Caco-2 (cell line): ENCODE results near the gene PROB1. TPM values are rescaled to one million over a fixed set of nuclear protein-coding genes. Genes with fewer than 3 reads are reported as not detected.

Experiments used
- BruUV-seq: library from RNA; stranded (reverse); fragments of 400-500 nt; replicated peaks from 2 replicates; lab custom pipeline; 2021; lab: Mats Ljungman, UMichigan
- CTCF ChIA-PET: fragments of 300-600 bp; sonication (Branson Sonifier 250); formaldehyde crosslinking; loops from one replicate; lab custom pipeline; 2022; ENCODE audit warnings: antibody characterized with exemption; lab: Charles Lee
- POLR2A ChIA-PET: fragments of 300-600 bp; sonication (Branson Sonifier 250); formaldehyde crosslinking; loops from one replicate; lab custom pipeline; 2022; ENCODE audit warnings: antibody characterized with exemption; lab: Charles Lee
- DNase-seq, 2 experiments: peaks; one replicate each; pipeline versions ENCODE4 v3.0.0 to v3.0.0-alpha.2; 2020 to 2022
- H3K27me3 ChIP-seq: replicated peaks from 2 replicates; pipeline ENCODE4 v1.6.0; 2011; ENCODE audit warnings: low read length; ENCODE audit not compliant: control insufficient read depth, insufficient read depth
- H3K36me3 ChIP-seq: 2 replicates; pipeline ENCODE4 v1.5.1; 2011; ENCODE audit warnings: low read length; ENCODE audit not compliant: control insufficient read depth, insufficient read depth
- H3K4me1 ChIP-seq: fragments of 250-450 bp; sonication (Bioruptor Pico); 2 replicates; pipeline ENCODE4 v1.5.1; 2020; ENCODE audit warnings: mild to moderate bottlenecking
- H3K4me3 ChIP-seq: 2 replicates; pipeline ENCODE4 v1.5.1; 2011; ENCODE audit warnings: low read depth, mild to moderate bottlenecking, control low read depth, low read length
- H3K9me3 ChIP-seq: fragments of 250-450 bp; sonication (Bioruptor Pico); 2 replicates; pipeline ENCODE4 v1.5.1; 2020; ENCODE audit warnings: mild to moderate bottlenecking, moderate library complexity
- H3K27ac Mint-ChIP-seq: one replicate; pipeline ENCODE4 v1.8.0; 2022; ENCODE audit warnings: mixed read lengths; ENCODE audit not compliant: unreplicated experiment
- H3K27me3 Mint-ChIP-seq: one replicate; pipeline ENCODE4 v1.8.0; 2022; ENCODE audit warnings: mixed read lengths; ENCODE audit not compliant: insufficient read depth, unreplicated experiment
- H3K36me3 Mint-ChIP-seq: one replicate; pipeline ENCODE4 v1.8.0; 2022; ENCODE audit warnings: mild to moderate bottlenecking, mixed read lengths; ENCODE audit not compliant: insufficient read depth, unreplicated experiment
- H3K4me1 Mint-ChIP-seq: one replicate; pipeline ENCODE4 v1.8.0; 2022; ENCODE audit warnings: low read depth, mixed read lengths; ENCODE audit not compliant: unreplicated experiment
- H3K4me3 Mint-ChIP-seq: one replicate; pipeline ENCODE4 v1.8.0; 2022; ENCODE audit warnings: mild to moderate bottlenecking, moderate library complexity, mixed read lengths; ENCODE audit not compliant: unreplicated experiment
- H3K9me3 Mint-ChIP-seq: one replicate; pipeline ENCODE4 v1.8.0; 2022; ENCODE audit warnings: mixed read lengths; ENCODE audit not compliant: unreplicated experiment
- CTCF ChIP-seq, 2 experiments: fragments of 200-600 bp in 1 of 2; IDR thresholded peaks; 1 replicate in 1 of 2; 2 replicates in 1 of 2; pipeline versions ENCODE4 v1.5.1 to v1.8.0; 2011 to 2022; ENCODE audit warnings: antibody characterized with exemption in 1 of 2, control low read depth in 1 of 2, inconsistent platforms in 1 of 2, low read depth in 1 of 2, low read length in 1 of 2, mild to moderate bottlenecking in 1 of 2, moderate library complexity in 1 of 2; ENCODE audit not compliant: insufficient read depth in 1 of 2, severe bottlenecking in 1 of 2, unreplicated experiment in 1 of 2
- intact Hi-C: fragments of 100-400 bp; cut with micrococcal nuclease; formaldehyde crosslinking; loops from one replicate; pipeline ENCODE4 v1.10.0; 2022; ENCODE audit not compliant: unreplicated experiment
- total RNA-seq: library from RNA; stranded (reverse); gene quantifications from 2 replicates; pipeline ENCODE4 v1.2.3, GENCODE V29; 2022

The PROB1 gene
- total RNA-seq, 1 experiment from 2014 or later: 2.7 TPM

- Mint-ChIP-seq H3K36me3 (no peaks in the 10 kb centered on the region), H3K4me1 (no peaks in the 10 kb centered on the region), H3K4me3 (no peak overlapping the region), H3K9me3 (no peaks in the 10 kb centered on the region), H3K27ac (no peak overlapping the region), H3K27me3 (no peaks in the 10 kb centered on the region)
- Histone ChIP-seq H3K36me3 (no peaks in the 10 kb centered on the region), H3K4me3 (no peak overlapping the region), H3K9me3 (no peaks in the 10 kb centered on the region), H3K4me1 (no peaks in the 10 kb centered on the region), H3K27me3 (no peaks in the 10 kb centered on the region)
- no peak for TF ChIP-seq CTCF (IDR thresholded peaks at IDR 0.05; ENCODE audit: insufficient read depth in 1 of 2, low read depth in 1 of 2, low read length in 1 of 2, severe bottlenecking in 1 of 2, unreplicated experiment in 1 of 2)
- no peak for DNase-seq
- intact Hi-C loops: no loop called here
- BruUV-seq: no TSS peak
- ChIA-PET POLR2A (interaction anchor here (0.6 kb wide), 1 partner anchor 131 kb away, joined by 3 read pairs; no protein-coding TSS in a partner anchor), CTCF (interaction anchor here (0.7 kb wide), 1 partner anchor 66 kb away, joined by 4 read pairs; no protein-coding TSS in a partner anchor)
Observed at GRCh38 chr5:139413963-139414362, 19.1 kb upstream of the PROB1 start.

DNA sequence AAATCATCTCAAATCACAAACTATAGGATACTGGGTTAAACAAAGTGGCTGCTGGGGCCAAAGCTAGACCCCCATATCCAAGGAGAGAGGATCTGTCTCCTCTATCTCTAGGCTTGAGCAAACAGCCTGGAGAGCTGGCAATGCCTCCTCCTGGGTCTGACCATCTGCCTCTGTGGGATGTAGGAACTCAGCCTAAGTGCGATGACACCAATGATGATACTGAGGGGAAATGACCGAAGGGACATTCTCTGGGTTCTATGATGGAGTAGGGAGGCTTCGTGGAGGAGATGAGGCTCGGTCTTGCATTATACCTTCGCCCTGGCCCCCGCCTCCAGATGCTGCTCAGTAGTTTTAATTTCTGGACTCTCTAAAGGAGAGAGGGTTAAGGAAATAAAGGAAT, 18.2 kb upstream of the PROB1 start:
- Histone ChIP-seq H3K4me1 (no peaks in the 10 kb centered on the region), H3K27me3 (no peaks in the 10 kb centered on the region), H3K4me3 (no peak overlapping the region), H3K36me3 (no peaks in the 10 kb centered on the region), H3K9me3 (no peaks in the 10 kb centered on the region)
- CTCF ChIA-PET: no interaction called here
- no peak overlapping the region for H3K4me3 Mint-ChIP-seq
- DNase-seq: no peak
- no TSS peak for BruUV-seq
- no peaks in the 10 kb centered on the region for H3K9me3 Mint-ChIP-seq
- TF ChIP-seq CTCF (IDR thresholded peaks at IDR 0.05; ENCODE audit: insufficient read depth in 1 of 2, low read depth in 1 of 2, low read length in 1 of 2, severe bottlenecking in 1 of 2, unreplicated experiment in 1 of 2): no peak
- intact Hi-C loops: no loop called here
- H3K27me3 Mint-ChIP-seq: no peaks in the 10 kb centered on the region
- POLR2A ChIA-PET: no interaction called here
- H3K36me3 Mint-ChIP-seq: no peaks in the 10 kb centered on the region
- H3K4me1 Mint-ChIP-seq: no peaks in the 10 kb centered on the region
- no peak overlapping the region for H3K27ac Mint-ChIP-seq

- no peak overlapping the region for H3K4me3 Mint-ChIP-seq
- H3K4me1 Mint-ChIP-seq: no peaks in the 10 kb centered on the region
- no peaks in the 10 kb centered on the region for H3K36me3 Mint-ChIP-seq
- H3K9me3 Mint-ChIP-seq: no peaks in the 10 kb centered on the region
- H3K4me1 ChIP-seq: no peaks in the 10 kb centered on the region
- no peaks in the 10 kb centered on the region for H3K27me3 Mint-ChIP-seq
- no peak overlapping the region for H3K27ac Mint-ChIP-seq
- no TSS peak for BruUV-seq
- no peak for TF ChIP-seq CTCF (IDR thresholded peaks at IDR 0.05; ENCODE audit: insufficient read depth in 1 of 2, low read depth in 1 of 2, low read length in 1 of 2, severe bottlenecking in 1 of 2, unreplicated experiment in 1 of 2)
- ChIA-PET POLR2A (no interaction called here), CTCF (interaction anchor here (0.5 to 1.1 kb wide), 4 partner anchors 9 to 658 kb away, joined by 3 read pairs; partner anchors contain the start of gene CTNNA1)
- no peak for DNase-seq
- H3K9me3 ChIP-seq: no peaks in the 10 kb centered on the region
- H3K27me3 ChIP-seq: no peaks in the 10 kb centered on the region
- H3K36me3 ChIP-seq: no peaks in the 10 kb centered on the region
- H3K4me3 ChIP-seq: no peak overlapping the region
- intact Hi-C loops: no loop called here
Observed at GRCh38 chr5:139410993-139411828, 16.3 kb upstream of the PROB1 start.
